Neural progenitor cell (in vitro differentiated cells): ENCODE results near the gene TMEM269. TPM values are rescaled to one million over a fixed set of nuclear protein-coding genes. Genes with fewer than 3 reads are reported as not detected.
A peak's percentile ranks its signal among the peaks of the same experiment; 100 is the strongest.

ENCODE experiments used
- DNase-seq: peaks from one replicate; pipeline ENCODE4 v3.0.0-alpha.2; 2016; ENCODE audit warnings: low spot score
- H2AFZ ChIP-seq: fragments of 200-600 bp; sonication (generic); replicated peaks from 2 replicates; pipeline ENCODE4 v1.6.1; 2016; ENCODE audit warnings: antibody characterized with exemption
- H3F3A ChIP-seq: fragments of 200-600 bp; sonication (generic); 2 replicates; pipeline ENCODE4 v1.6.1; 2016; ENCODE audit warnings: antibody characterized with exemption, low read depth
- H3K27ac ChIP-seq: fragments of 200-600 bp; sonication (generic); 2 replicates; pipeline ENCODE4 v1.5.1; 2016; ENCODE audit warnings: mild to moderate bottlenecking
- H3K27me3 ChIP-seq: fragments of 200-600 bp; sonication (generic); 2 replicates; pipeline ENCODE4 v1.6.1; 2016; ENCODE audit warnings: mild to moderate bottlenecking, moderate library complexity
- H3K36me3 ChIP-seq: fragments of 200-600 bp; sonication (generic); 2 replicates; pipeline ENCODE4 v1.5.1; 2016
- H3K4me1 ChIP-seq: fragments of 200-600 bp; sonication (generic); 2 replicates; pipeline ENCODE4 v1.6.1; 2016; ENCODE audit warnings: mixed run types
- H3K4me2 ChIP-seq: fragments of 200-600 bp; sonication (generic); 2 replicates; pipeline ENCODE4 v1.6.1; 2016
- H3K4me3 ChIP-seq: fragments of 200-600 bp; sonication (generic); 2 replicates; pipeline ENCODE4 v1.5.1; 2016
- H3K79me2 ChIP-seq: fragments of 200-600 bp; sonication (generic); 2 replicates; pipeline ENCODE4 v1.6.1; 2016; ENCODE audit warnings: low read depth
- H3K9ac ChIP-seq: fragments of 200-600 bp; sonication (generic); 2 replicates; pipeline ENCODE4 v1.6.1; 2016
- H3K9me3 ChIP-seq: fragments of 200-600 bp; sonication (generic); 2 replicates; pipeline ENCODE4 v1.5.1; 2016; ENCODE audit warnings: low read depth
- H4K20me1 ChIP-seq: fragments of 200-600 bp; sonication (generic); 2 replicates; pipeline ENCODE4 v1.6.1; 2016; ENCODE audit warnings: low read depth
- H3K27ac Mint-ChIP-seq: 3 replicates; pipeline ENCODE4 v1.8.0; 2021; ENCODE audit warnings: mixed read lengths
- H3K27me3 Mint-ChIP-seq: 2 replicates; pipeline ENCODE4 v1.8.0; 2022; ENCODE audit warnings: low read depth, mild to moderate bottlenecking, inconsistent platforms, moderate library complexity, mixed read lengths; ENCODE audit not compliant: insufficient read depth
- H3K36me3 Mint-ChIP-seq: 3 replicates; pipeline ENCODE4 v1.8.0; 2021; ENCODE audit warnings: mixed read lengths
- H3K4me1 Mint-ChIP-seq: 3 replicates; pipeline ENCODE4 v1.8.0; 2021; ENCODE audit warnings: mixed read lengths
- H3K4me3 Mint-ChIP-seq: 3 replicates; pipeline ENCODE4 v1.8.0; 2021; ENCODE audit warnings: mild to moderate bottlenecking, moderate library complexity, mixed read lengths
- H3K9me3 Mint-ChIP-seq: 3 replicates; pipeline ENCODE4 v1.8.0; 2020; ENCODE audit warnings: mixed read lengths
- EZH2 ChIP-seq: fragments of 200-600 bp; sonication (generic); IDR thresholded peaks from 2 replicates; pipeline ENCODE4 v1.6.1; 2017; ENCODE audit warnings: antibody characterized with exemption, mild to moderate bottlenecking, moderate library complexity
- EZH2phosphoT487 ChIP-seq: fragments of 200-600 bp; sonication (generic); IDR thresholded peaks from 2 replicates; pipeline ENCODE4 v1.6.1; 2017; ENCODE audit warnings: antibody characterized with exemption
- total RNA-seq: library from RNA; depleted of rRNA; stranded (reverse); fragments of >200 nt; gene quantifications from 2 replicates; pipeline ENCODE4 v1.2.3, GENCODE V29; 2015; ENCODE audit warnings: low replicate concordance
- TF ChIP-seq, protein P1 (sequence below): fragments of 200-600 bp; sonication (generic); IDR thresholded peaks from 2 replicates; pipeline ENCODE4 v1.5.1; 2017; ENCODE audit warnings: antibody characterized with exemption, mild to moderate bottlenecking

The TMEM269 gene
- total RNA-seq, 1 donor from 2014 or later: 0.47 TPM

DNA sequence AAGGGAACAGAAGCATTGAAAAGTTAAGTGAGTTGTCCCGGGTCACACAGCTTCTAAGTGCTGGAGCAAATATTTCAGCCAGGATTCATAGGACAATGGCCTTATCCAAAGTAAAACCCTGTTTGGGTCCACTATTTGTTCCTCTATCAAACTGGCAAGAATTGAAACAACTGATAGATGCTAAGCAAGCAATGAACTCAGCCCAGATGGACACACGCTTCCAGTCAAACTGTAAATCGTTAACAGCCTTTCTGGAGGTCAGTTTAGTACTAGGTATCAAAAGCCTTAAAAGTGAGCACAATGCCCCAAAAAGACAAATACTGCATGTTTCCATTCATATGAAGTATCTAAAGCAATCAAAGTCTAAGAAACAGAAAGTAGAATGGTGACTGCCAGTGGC is 33.2 kb downstream of the TMEM269 start:
- Mint-ChIP-seq H3K27me3 (peaks cover 2% of the 10 kb centered on the region), H3K4me3 (peak overlapping the region; percentile 55), H3K4me1 (peaks cover 25% of the 10 kb centered on the region), H3K9me3 (no peaks in the 10 kb centered on the region), H3K36me3 (peaks cover 5% of the 10 kb centered on the region), H3K27ac (no peak overlapping the region)
- Histone ChIP-seq H3K36me3 (no peaks in the 10 kb centered on the region), H3K27ac (no peak overlapping the region), H3K9ac (no peak overlapping the region), H4K20me1 (no peaks in the 10 kb centered on the region), H2AFZ (no peak overlapping the region), H3K4me2 (peak overlapping the region; percentile 79), H3K9me3 (no peaks in the 10 kb centered on the region), H3F3A (peaks cover 34% of the 10 kb centered on the region), H3K27me3 (no peaks in the 10 kb centered on the region), H3K4me3 (no peak overlapping the region), H3K4me1 (peaks cover 26% of the 10 kb centered on the region), H3K79me2 (peaks cover 9% of the 10 kb centered on the region)
- no peak for DNase-seq
- TF ChIP-seq, protein P1, sequence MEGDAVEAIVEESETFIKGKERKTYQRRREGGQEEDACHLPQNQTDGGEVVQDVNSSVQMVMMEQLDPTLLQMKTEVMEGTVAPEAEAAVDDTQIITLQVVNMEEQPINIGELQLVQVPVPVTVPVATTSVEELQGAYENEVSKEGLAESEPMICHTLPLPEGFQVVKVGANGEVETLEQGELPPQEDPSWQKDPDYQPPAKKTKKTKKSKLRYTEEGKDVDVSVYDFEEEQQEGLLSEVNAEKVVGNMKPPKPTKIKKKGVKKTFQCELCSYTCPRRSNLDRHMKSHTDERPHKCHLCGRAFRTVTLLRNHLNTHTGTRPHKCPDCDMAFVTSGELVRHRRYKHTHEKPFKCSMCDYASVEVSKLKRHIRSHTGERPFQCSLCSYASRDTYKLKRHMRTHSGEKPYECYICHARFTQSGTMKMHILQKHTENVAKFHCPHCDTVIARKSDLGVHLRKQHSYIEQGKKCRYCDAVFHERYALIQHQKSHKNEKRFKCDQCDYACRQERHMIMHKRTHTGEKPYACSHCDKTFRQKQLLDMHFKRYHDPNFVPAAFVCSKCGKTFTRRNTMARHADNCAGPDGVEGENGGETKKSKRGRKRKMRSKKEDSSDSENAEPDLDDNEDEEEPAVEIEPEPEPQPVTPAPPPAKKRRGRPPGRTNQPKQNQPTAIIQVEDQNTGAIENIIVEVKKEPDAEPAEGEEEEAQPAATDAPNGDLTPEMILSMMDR: no peak
- no peak for TF ChIP-seq EZH2phosphoT487

DNA sequence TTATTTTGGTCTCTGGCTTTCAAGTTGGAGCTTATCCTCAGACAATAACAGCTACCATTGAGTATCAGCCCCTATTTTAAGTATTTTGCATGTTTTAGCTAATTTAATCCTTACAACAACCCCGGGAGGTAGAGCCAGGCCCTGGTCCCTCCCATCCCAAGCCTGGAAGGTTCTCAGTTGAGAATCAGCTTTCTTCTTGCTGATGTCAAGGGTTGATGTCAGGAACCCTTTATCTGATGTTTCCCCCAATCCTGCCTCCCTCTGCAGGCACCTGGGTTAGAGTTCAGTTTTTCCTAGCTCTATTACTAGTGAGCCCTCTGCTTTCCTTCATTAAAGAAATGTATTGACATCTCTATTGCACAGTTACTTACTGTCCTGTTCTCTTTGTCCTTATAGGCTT is 36.0 kb downstream of the TMEM269 start:
- no peaks in the 10 kb centered on the region for H4K20me1 ChIP-seq
- TF ChIP-seq, protein P1: no peak
- TF ChIP-seq EZH2phosphoT487: no peak
- TF ChIP-seq EZH2: no peak
- no peaks in the 10 kb centered on the region for H3K36me3 Mint-ChIP-seq
- DNase-seq: no peak
- no peaks in the 10 kb centered on the region for H3K9me3 Mint-ChIP-seq
- no peak overlapping the region for H3K4me3 Mint-ChIP-seq
- no peak overlapping the region for H3K27ac Mint-ChIP-seq
- H3K27me3 ChIP-seq: no peaks in the 10 kb centered on the region
- no peak overlapping the region for H3K4me3 ChIP-seq
- no peaks in the 10 kb centered on the region for H3K36me3 ChIP-seq
- H3K4me2 ChIP-seq: no peak overlapping the region
- H3K4me1 ChIP-seq: peaks cover 20% of the 10 kb centered on the region
- H3K27me3 Mint-ChIP-seq: no peaks in the 10 kb centered on the region
- H3F3A ChIP-seq: peaks cover 28% of the 10 kb centered on the region
- peak overlapping the region; percentile 27 for H2AFZ ChIP-seq
- peaks cover 2% of the 10 kb centered on the region for H3K79me2 ChIP-seq
- peaks cover 35% of the 10 kb centered on the region for H3K4me1 Mint-ChIP-seq
- no peak overlapping the region for H3K9ac ChIP-seq
- H3K9me3 ChIP-seq: no peaks in the 10 kb centered on the region
- no peak overlapping the region for H3K27ac ChIP-seq

DNA sequence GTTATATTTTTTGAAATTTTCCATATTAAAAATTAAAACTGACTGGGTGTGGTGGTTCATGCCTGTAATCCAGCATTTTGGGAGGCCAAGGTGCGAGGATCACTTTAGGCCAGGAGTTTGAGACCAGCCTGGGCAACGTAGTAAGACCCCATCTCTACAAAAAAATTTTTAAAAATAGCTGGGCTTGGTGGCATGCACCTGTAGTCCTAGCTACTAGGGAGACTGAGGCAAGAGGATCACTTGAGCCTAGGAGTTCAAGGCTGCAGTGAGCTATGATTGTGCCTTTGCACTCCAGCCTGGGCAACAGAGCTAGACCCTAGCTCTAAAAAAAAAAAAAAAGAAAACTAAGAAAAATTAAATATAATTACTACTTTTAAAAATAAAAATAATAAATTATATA is 36.9 kb downstream of the TMEM269 start:
- no peaks in the 10 kb centered on the region for H3K27me3 Mint-ChIP-seq
- no peaks in the 10 kb centered on the region for H3K9me3 Mint-ChIP-seq
- TF ChIP-seq, protein P1: no peak
- TF ChIP-seq EZH2phosphoT487 (no peak), EZH2 (no peak)
- H3K4me1 ChIP-seq: peaks cover 16% of the 10 kb centered on the region
- no peak overlapping the region for H2AFZ ChIP-seq
- no peaks in the 10 kb centered on the region for H3K36me3 Mint-ChIP-seq
- peaks cover 20% of the 10 kb centered on the region for H3F3A ChIP-seq
- H3K4me3 Mint-ChIP-seq: no peak overlapping the region
- no peak overlapping the region for H3K9ac ChIP-seq
- no peaks in the 10 kb centered on the region for H3K9me3 ChIP-seq
- no peak overlapping the region for H3K4me3 ChIP-seq
- H3K27ac Mint-ChIP-seq: no peak overlapping the region
- H3K4me1 Mint-ChIP-seq: peaks cover 30% of the 10 kb centered on the region
- no peaks in the 10 kb centered on the region for H4K20me1 ChIP-seq
- H3K79me2 ChIP-seq: no peaks in the 10 kb centered on the region
- no peak for DNase-seq
- H3K27ac ChIP-seq: no peak overlapping the region
- H3K27me3 ChIP-seq: no peaks in the 10 kb centered on the region
- H3K36me3 ChIP-seq: no peaks in the 10 kb centered on the region
- no peak overlapping the region for H3K4me2 ChIP-seq
